ENCODE measurements around the gene BCCIP.

DNA sequence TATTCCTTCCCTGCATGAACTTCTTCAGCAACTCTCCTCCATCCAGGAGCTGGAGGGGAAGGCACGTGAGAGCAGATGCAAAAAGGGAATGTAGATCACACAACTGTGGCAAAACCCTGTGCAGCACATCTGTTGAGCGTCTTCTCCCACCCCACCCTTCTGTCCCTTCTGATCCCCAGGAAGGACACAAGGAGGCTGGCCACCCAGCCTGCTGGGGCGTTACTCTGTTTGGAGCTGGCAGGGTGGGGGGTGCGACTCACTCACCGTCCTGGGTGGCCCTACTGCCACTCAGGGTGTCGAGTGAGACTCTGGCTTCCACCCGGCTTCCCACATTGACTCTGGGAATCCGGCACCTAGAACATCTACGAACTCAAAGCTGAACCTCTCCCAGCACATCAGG, 37.6 kb upstream of the BCCIP start:
- TF ChIP-seq POU6F1 (CRISPR knock-in tag; IDR thresholded peaks at IDR 0.05; ENCODE audit: borderline replicate concordance, low read depth) (no peak), ZNF70 (CRISPR knock-in tag; IDR thresholded peaks at IDR 0.05) (no peak), CREB5 (CRISPR knock-in tag; IDR thresholded peaks at IDR 0.05; ENCODE audit: low read depth) (no peak), RARB (CRISPR knock-in tag; IDR thresholded peaks at IDR 0.05) (no peak), BACH2 (CRISPR knock-in tag; IDR thresholded peaks at IDR 0.05; ENCODE audit: borderline replicate concordance) (no peak), ZFP3 (CRISPR knock-in tag; IDR thresholded peaks at IDR 0.05) (no peak), ZNF8 (CRISPR knock-in tag; IDR thresholded peaks at IDR 0.05) (no peak), ZFP30 (CRISPR knock-in tag; IDR thresholded peaks at IDR 0.05) (no peak), TSHZ2 (CRISPR knock-in tag; IDR thresholded peaks at IDR 0.05) (no peak), SNAI2 (CRISPR knock-in tag; IDR thresholded peaks at IDR 0.05) (no peak), ZC3H10 (CRISPR knock-in tag; IDR thresholded peaks at IDR 0.05) (no peak)
- TF ChIP-seq, protein P1, sequence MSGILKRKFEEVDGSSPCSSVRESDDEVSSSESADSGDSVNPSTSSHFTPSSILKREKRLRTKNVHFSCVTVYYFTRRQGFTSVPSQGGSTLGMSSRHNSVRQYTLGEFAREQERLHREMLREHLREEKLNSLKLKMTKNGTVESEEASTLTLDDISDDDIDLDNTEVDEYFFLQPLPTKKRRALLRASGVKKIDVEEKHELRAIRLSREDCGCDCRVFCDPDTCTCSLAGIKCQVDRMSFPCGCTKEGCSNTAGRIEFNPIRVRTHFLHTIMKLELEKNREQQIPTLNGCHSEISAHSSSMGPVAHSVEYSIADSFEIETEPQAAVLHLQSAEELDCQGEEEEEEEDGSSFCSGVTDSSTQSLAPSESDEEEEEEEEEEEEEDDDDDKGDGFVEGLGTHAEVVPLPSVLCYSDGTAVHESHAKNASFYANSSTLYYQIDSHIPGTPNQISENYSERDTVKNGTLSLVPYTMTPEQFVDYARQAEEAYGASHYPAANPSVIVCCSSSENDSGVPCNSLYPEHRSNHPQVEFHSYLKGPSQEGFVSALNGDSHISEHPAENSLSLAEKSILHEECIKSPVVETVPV (CRISPR knock-in tag; IDR thresholded peaks at IDR 0.05) = no peak
- TF ChIP-seq, protein P2, sequence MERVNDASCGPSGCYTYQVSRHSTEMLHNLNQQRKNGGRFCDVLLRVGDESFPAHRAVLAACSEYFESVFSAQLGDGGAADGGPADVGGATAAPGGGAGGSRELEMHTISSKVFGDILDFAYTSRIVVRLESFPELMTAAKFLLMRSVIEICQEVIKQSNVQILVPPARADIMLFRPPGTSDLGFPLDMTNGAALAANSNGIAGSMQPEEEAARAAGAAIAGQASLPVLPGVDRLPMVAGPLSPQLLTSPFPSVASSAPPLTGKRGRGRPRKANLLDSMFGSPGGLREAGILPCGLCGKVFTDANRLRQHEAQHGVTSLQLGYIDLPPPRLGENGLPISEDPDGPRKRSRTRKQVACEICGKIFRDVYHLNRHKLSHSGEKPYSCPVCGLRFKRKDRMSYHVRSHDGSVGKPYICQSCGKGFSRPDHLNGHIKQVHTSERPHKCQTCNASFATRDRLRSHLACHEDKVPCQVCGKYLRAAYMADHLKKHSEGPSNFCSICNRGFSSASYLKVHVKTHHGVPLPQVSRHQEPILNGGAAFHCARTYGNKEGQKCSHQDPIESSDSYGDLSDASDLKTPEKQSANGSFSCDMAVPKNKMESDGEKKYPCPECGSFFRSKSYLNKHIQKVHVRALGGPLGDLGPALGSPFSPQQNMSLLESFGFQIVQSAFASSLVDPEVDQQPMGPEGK (CRISPR knock-in tag; IDR thresholded peaks at IDR 0.05; ENCODE audit: borderline replicate concordance) = no peak

Measured in SK-N-SH treated with all-trans-retinoic acid at 6 μM for 48 hours (cell line).